HG03520 (cell line): Measurements from ENCODE around the gene CIAO1.
A peak's percentile ranks its signal among the peaks of the same experiment; 100 is the strongest.
"Not testable (repeated sequence)": the region's sequence is repeated elsewhere in the genome, so short reads cannot be mapped to it uniquely, and the experiment has no call there.

Experiments
- ATAC-seq: cut with Tn5 transposase; IDR thresholded peaks from one replicate; pipeline ENCODE4 v1.9.1; 2021; ENCODE audit warnings: mild to moderate bottlenecking, moderate library complexity; ENCODE audit not compliant: unreplicated experiment

The CIAO1 gene

GRCh38 chr2:96249654-96250053 lies 16.4 kb upstream of the CIAO1 start:
- no peak for ATAC-seq

GRCh38 chr2:96250188-96250587 lies 15.8 kb upstream of the CIAO1 start:
- no peak for ATAC-seq

- no peak for ATAC-seq
Observed at GRCh38 chr2:96251721-96252292, 14.2 kb upstream of the CIAO1 start.

- no peak for ATAC-seq
Observed at GRCh38 chr2:96252526-96252925, 13.5 kb upstream of the CIAO1 start.

GRCh38 chr2:96253006-96253405 lies 13.0 kb upstream of the CIAO1 start:
- ATAC-seq, result no peak

GRCh38 chr2:96254571-96254970 lies 11.5 kb upstream of the CIAO1 start:
- ATAC-seq, result no peak

- no peak for ATAC-seq
Observed at GRCh38 chr2:96256611-96257113, 9.4 kb upstream of the CIAO1 start.

GRCh38 chr2:96257744-96258143 lies 8.3 kb upstream of the CIAO1 start:
- ATAC-seq, result not testable (repeated sequence)

- no peak for ATAC-seq
Observed at GRCh38 chr2:96258166-96259022, 7.6 kb upstream of the CIAO1 start.

GRCh38 chr2:96259497-96259921 lies 6.5 kb upstream of the CIAO1 start:
- ATAC-seq, result no peak

GRCh38 chr2:96260387-96261260 lies 5.4 kb upstream of the CIAO1 start:
- no peak for ATAC-seq

GRCh38 chr2:96261328-96262003 lies 4.6 kb upstream of the CIAO1 start:
- ATAC-seq, result no peak

GRCh38 chr2:96262306-96262705 lies 3.7 kb upstream of the CIAO1 start:
- no peak for ATAC-seq

- ATAC-seq, result no peak
Observed at GRCh38 chr2:96264086-96264485, 1.9 kb upstream of the CIAO1 start.

- no peak for ATAC-seq
Observed at GRCh38 chr2:96264656-96265348, 1.2 kb upstream of the CIAO1 start.

- peak; percentile 7 for ATAC-seq
Observed at GRCh38 chr2:96265349-96265839, 631 bp upstream of the CIAO1 start.

GRCh38 chr2:96267159-96267971 lies 1.3 kb downstream of the CIAO1 start:
- ATAC-seq, result no peak

GRCh38 chr2:96271995-96272394 lies 6.0 kb downstream of the CIAO1 start:
- no peak for ATAC-seq

- ATAC-seq, result no peak
Observed at GRCh38 chr2:96273763-96274162, 7.7 kb downstream of the CIAO1 start.
